BLaER1 treated with 17β-estradiol and CSF1 and Interleukin-3, amounts not matched to agents 10 nM and 100 nM (cell line): ENCODE results near the gene DCHS1.
A peak's percentile ranks its signal among the peaks of the same experiment; 100 is the strongest.

Source experiments
- H3K27ac ChIP-seq, 11 experiments: shearing (Covaris generic); formaldehyde crosslinking; 2 replicates each; pipeline ENCODE4 v1.8.1; 2022
- H3K27me3 ChIP-seq, 11 experiments: shearing (Covaris generic); formaldehyde crosslinking; 2 replicates each; pipeline ENCODE4 v1.8.1; 2022
- H3K36me3 ChIP-seq, 11 experiments: shearing (Covaris generic); formaldehyde crosslinking; 2 replicates each; pipeline ENCODE4 v1.8.1; 2022
- H3K4me1 ChIP-seq, 10 experiments: shearing (Covaris generic); formaldehyde crosslinking; 2 replicates each; pipeline ENCODE4 v1.8.1; 2022
- H3K4me2 ChIP-seq, 11 experiments: shearing (Covaris generic); formaldehyde crosslinking; 2 replicates each; pipeline ENCODE4 v1.8.1; 2022
- H3K4me3 ChIP-seq, 10 experiments: shearing (Covaris generic); formaldehyde crosslinking; 2 replicates each; pipeline ENCODE4 v1.8.1; 2022
- H3K9ac ChIP-seq, 11 experiments: shearing (Covaris generic); formaldehyde crosslinking; 2 replicates each; pipeline ENCODE4 v1.8.1; 2022
- H3K9me3 ChIP-seq, 11 experiments: shearing (Covaris generic); formaldehyde crosslinking; replicated peaks in 1 of 11; 2 replicates each; pipeline ENCODE4 v1.8.1; 2022
- H4K20me1 ChIP-seq, 11 experiments: shearing (Covaris generic); formaldehyde crosslinking; 2 replicates each; pipeline ENCODE4 v1.8.1; 2022
- Cebpa-rat ChIP-seq, 11 experiments: shearing (Covaris generic); IDR thresholded peaks; 2 replicates each; pipeline ENCODE4 v1.8.1; 2022

Gene DCHS1

DNA sequence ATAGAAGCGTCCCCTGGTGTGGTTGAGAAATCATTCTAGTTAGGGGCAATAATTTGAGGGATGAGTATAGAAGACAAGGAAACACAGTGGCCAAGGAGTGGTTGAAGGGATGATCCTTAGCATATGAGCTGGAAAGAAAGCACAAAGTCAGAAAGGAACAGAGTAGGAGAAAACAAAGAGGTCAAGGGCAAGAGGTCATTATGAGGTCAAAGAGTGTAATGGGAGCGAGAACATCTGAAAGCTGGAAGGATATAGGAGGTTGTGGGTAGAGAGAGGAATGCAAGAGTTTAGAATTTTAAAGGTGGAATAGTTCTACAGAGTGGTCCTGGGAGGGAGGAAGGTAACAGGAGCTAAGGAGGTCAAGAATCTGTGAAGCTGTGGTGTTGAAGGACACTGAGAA, 2.0 kb downstream of the DCHS1 start:
- Histone ChIP-seq H3K27me3 (peaks cover 18 to 40% (median 35%) of the 10 kb centered on the region in 11 experiments), H3K36me3 (no peaks in the 10 kb centered on the region), H3K4me1 (peaks cover 15 to 61% (median 42%) of the 10 kb centered on the region in 10 experiments), H3K9me3 (no peaks in the 10 kb centered on the region), H3K9ac (no peak overlapping the region), H3K4me2 (peak overlapping the region; percentile 64 to 85 (median 78); a peak in 21 of 22 replicates), H4K20me1 (peaks cover 0 to 7% (median 0%) of the 10 kb centered on the region in 11 experiments; a peak in 3 of 22 replicates), H3K4me3 (no peak overlapping the region), H3K27ac (no peak overlapping the region)
- TF ChIP-seq Cebpa-rat (IDR thresholded peaks at IDR 0.05), result no peak

DNA sequence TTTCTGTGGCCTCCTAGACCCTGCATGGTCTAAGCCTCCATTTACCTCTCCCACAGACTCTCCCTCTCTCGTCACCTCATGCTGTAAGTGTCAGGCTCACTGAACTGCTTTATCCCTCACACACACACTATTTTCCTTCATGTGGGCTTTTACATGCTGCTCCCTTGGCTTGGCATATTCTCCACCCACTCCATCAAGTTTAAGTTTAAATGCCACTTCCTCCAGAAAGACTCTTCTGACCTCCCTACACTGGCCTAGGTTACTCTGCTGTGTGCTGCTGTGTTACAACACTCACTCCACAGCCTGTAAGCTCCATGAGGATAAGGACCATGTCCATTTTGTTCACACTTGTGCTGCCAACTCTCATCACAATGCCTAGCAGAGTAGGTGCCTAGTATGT, 2.5 kb downstream of the DCHS1 start:
- Histone ChIP-seq H3K4me2 (peak overlapping the region in 10 of 11 experiments; percentile 3 to 83 (median 74); a peak in 14 of 22 replicates), H3K4me1 (peaks cover 17 to 66% (median 48%) of the 10 kb centered on the region in 10 experiments), H3K36me3 (no peaks in the 10 kb centered on the region), H3K4me3 (no peak overlapping the region), H4K20me1 (peaks cover 0 to 7% (median 0%) of the 10 kb centered on the region in 11 experiments; a peak in 3 of 22 replicates), H3K9ac (no peak overlapping the region), H3K27me3 (peaks cover 18 to 40% (median 35%) of the 10 kb centered on the region in 11 experiments), H3K9me3 (no peaks in the 10 kb centered on the region), H3K27ac (no peak overlapping the region)
- TF ChIP-seq Cebpa-rat (IDR thresholded peaks at IDR 0.05), result no peak

DNA sequence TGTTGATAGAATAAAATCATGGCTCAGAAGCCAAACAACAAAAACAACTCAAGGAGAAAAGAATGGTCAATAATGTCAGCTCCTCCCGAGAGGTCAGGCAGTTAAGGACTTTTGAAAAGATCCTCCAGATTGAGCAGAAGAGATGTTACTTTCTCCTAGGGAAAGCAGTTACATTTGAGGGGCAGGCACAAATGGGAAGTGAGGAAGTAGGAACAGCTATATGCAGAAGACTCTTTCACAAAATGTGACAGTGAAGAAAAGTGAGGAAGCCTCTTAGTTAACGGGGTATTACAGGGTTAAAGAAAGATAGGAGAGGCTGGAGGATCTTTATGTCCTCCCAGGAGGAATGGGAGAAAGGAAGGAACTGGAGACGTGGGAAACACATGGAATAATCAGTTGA, 3.4 kb downstream of the DCHS1 start:
- Histone ChIP-seq H3K27me3 (peaks cover 18 to 37% (median 33%) of the 10 kb centered on the region in 11 experiments), H4K20me1 (peaks cover 0 to 7% (median 0%) of the 10 kb centered on the region in 11 experiments; a peak in 3 of 22 replicates), H3K27ac (no peak overlapping the region), H3K4me1 (peaks cover 26 to 75% (median 57%) of the 10 kb centered on the region in 10 experiments), H3K4me3 (no peak overlapping the region), H3K9ac (no peak overlapping the region), H3K9me3 (no peaks in the 10 kb centered on the region), H3K4me2 (peak overlapping the region in 7 of 11 experiments; percentile 56 to 83 (median 77); a peak in 11 of 22 replicates), H3K36me3 (no peaks in the 10 kb centered on the region)
- no peak for TF ChIP-seq Cebpa-rat (IDR thresholded peaks at IDR 0.05)

DNA sequence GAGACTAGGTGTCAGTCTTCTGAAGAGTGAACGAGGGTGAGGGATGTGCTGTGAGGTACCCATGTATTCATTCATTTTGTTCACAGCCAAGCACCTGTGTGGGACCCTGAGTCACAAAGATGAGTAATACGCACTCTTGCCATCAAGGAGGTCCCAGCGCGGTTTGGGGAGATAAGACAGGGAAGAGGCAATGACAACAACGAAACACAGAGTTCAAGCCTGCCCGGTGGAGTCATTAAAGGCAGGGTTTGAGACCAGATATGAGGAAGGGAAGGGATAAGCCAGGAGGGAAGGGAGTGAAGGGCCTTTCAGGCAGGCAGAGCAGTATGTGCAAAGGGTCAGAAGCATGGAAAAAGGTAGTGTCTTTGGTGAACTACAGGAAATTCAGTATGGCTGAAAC, 4.6 kb downstream of the DCHS1 start:
- Histone ChIP-seq H3K4me2 (no peak overlapping the region; a peak in 1 of 22 replicates), H3K9me3 (no peaks in the 10 kb centered on the region), H3K4me1 (peaks cover 39 to 82% (median 67%) of the 10 kb centered on the region in 10 experiments), H3K36me3 (no peaks in the 10 kb centered on the region), H3K4me3 (no peak overlapping the region), H3K27me3 (peaks cover 15 to 25% (median 21%) of the 10 kb centered on the region in 11 experiments), H3K27ac (no peak overlapping the region), H3K9ac (no peak overlapping the region), H4K20me1 (peaks cover 0 to 7% (median 0%) of the 10 kb centered on the region in 11 experiments; a peak in 3 of 22 replicates)
- no peak for TF ChIP-seq Cebpa-rat (IDR thresholded peaks at IDR 0.05)

DNA sequence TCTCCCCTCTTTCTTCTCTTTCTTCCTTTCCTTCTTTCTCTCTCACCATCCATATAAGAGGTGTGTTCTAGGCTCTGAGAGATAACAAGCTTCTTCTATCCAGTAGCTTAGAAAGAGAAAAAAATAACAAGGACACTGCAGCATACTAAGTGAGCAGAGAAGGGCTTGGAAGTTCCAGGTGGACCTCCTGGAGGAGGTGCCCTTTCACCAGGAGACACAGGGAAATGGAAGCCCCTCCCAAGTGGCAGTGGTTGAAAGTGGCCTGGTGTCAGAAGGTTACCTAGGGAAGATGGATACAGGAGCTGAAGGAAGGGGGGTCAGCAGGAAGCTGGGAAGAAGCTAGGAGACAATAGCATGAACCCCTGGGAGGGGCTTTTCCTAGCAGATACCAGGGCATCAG, 5.5 kb downstream of the DCHS1 start:
- Histone ChIP-seq H4K20me1 (peaks cover 0 to 7% (median 0%) of the 10 kb centered on the region in 11 experiments; a peak in 3 of 22 replicates), H3K4me3 (no peak overlapping the region), H3K4me2 (no peak overlapping the region), H3K27me3 (peaks cover 11 to 17% (median 14%) of the 10 kb centered on the region in 11 experiments; a peak in 20 of 22 replicates), H3K27ac (no peak overlapping the region), H3K36me3 (peaks cover 0 to 5% (median 0%) of the 10 kb centered on the region in 11 experiments; a peak in 2 of 22 replicates), H3K4me1 (peaks cover 47 to 90% (median 75%) of the 10 kb centered on the region in 10 experiments), H3K9me3 (no peaks in the 10 kb centered on the region), H3K9ac (no peak overlapping the region; a peak in 1 of 22 replicates)
- no peak for TF ChIP-seq Cebpa-rat (IDR thresholded peaks at IDR 0.05)

DNA sequence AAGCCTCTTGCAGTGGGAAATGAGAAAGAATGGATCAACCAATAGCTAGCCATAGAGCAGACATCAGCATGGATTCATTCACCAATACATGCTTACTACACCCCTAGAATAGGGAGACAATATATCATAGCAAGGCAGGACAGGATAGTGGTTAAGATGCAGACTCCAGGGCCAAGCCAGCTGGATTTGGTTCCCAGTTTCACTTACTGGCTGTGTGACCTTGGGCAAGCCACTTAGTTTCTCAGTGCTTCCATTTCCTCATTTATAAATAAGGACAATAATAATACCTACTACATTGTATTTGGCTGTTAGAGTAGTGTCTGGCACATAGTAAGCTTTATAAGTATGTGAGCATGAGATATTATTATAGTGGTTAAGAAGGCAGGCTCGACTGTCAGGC, 7.1 kb downstream of the DCHS1 start:
- no peak overlapping the region for H3K9ac ChIP-seq
- H3K9me3 ChIP-seq, result no peaks in the 10 kb centered on the region
- peak overlapping the region in 7 of 11 experiments; percentile 77 to 89 (median 85); a peak in 11 of 22 replicates for H3K27ac ChIP-seq
- peaks cover 0 to 7% (median 0%) of the 10 kb centered on the region in 11 experiments; a peak in 3 of 22 replicates for H4K20me1 ChIP-seq
- H3K4me1 ChIP-seq, result peaks cover 36 to 90% (median 65%) of the 10 kb centered on the region in 10 experiments
- peak overlapping the region in 9 of 11 experiments; percentile 81 to 96 (median 91); a peak in 18 of 22 replicates for H3K4me2 ChIP-seq
- peaks cover 0 to 1% (median 0%) of the 10 kb centered on the region in 11 experiments; a peak in 3 of 22 replicates for H3K27me3 ChIP-seq
- no peak overlapping the region for H3K4me3 ChIP-seq
- H3K36me3 ChIP-seq, result peaks cover 0 to 14% (median 0%) of the 10 kb centered on the region in 11 experiments; a peak in 3 of 22 replicates
- no peak for TF ChIP-seq Cebpa-rat (IDR thresholded peaks at IDR 0.05)

DNA sequence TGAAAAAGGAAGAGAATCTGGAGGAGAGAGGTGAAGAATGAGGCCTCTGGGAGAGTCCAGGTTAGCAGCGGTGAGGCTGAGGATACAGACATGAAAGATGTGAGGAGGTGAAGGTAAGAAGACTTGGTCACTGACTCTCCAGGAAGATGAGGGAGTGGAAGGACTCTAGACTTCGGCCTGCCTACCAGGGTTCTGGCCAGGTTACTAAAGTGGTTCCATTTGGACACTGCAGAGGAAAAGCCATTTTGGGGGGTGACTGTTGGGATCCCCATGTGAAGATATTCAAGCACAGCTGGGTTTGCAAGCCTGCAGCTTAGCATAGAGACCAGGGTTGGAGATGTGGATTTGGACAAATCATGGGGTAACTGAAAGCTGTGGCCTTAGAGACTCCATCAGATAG, 7.8 kb downstream of the DCHS1 start:
- no peak for TF ChIP-seq Cebpa-rat (IDR thresholded peaks at IDR 0.05)
- peak overlapping the region in 9 of 11 experiments; percentile 60 to 76 (median 70); a peak in 9 of 22 replicates for H3K9ac ChIP-seq
- H3K4me3 ChIP-seq, result peak overlapping the region in 1 of 10 experiments; percentile 49; a peak in 2 of 20 replicates
- H3K27ac ChIP-seq, result peak overlapping the region in 9 of 11 experiments; percentile 73 to 89 (median 85); a peak in 17 of 22 replicates
- peak overlapping the region; percentile 81 to 96 (median 91) for H3K4me2 ChIP-seq
- peaks cover 39 to 90% (median 65%) of the 10 kb centered on the region in 10 experiments for H3K4me1 ChIP-seq
- no peaks in the 10 kb centered on the region; a peak in 1 of 22 replicates for H3K27me3 ChIP-seq
- H4K20me1 ChIP-seq, result peaks cover 0 to 4% (median 0%) of the 10 kb centered on the region in 11 experiments; a peak in 3 of 22 replicates
- H3K36me3 ChIP-seq, result peaks cover 0 to 14% (median 0%) of the 10 kb centered on the region in 11 experiments; a peak in 3 of 22 replicates
- H3K9me3 ChIP-seq, result no peaks in the 10 kb centered on the region

DNA sequence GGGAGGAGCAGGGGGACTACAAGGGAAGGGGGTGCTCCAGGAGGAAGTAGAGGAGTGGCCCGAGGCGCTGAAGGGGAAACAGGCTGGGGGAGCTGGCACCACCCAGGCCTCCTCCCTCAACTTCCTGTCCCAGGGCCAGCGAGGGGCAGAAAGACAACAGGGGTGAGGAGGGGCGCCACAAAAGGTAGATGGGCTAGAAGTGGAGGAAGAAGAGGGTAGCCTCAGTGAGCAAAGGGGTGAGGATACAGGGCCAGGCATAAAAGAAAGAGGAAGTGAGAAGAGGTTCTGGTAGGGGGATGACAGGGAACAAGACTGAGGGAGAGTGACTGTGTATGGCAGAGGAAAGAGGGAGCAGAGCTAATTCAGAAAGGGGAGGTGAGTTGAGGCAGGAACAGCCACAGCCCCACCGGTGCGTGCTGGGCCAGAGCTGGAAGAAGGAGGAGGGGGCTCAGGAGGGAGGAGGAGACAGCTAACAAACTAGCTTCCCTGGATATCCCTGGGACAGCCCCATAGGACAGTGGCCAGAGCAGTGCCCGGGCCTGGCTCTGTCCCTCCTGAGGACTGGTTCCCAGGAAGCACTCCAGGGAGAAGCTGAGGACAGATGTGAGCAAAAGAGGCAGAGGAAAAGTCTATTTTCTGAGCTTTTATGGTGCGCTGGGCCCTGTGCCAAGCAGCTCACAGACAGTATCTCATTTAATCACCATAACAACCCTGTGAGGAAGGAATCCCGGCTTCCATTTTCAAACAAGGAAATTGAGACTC, 8.5 kb downstream of the DCHS1 start:
- H3K9ac ChIP-seq, result peak overlapping the region; percentile 60 to 76 (median 69)
- peak overlapping the region; percentile 65 to 89 (median 84); a peak in 21 of 22 replicates for H3K27ac ChIP-seq
- peak overlapping the region; percentile 81 to 96 (median 91) for H3K4me2 ChIP-seq
- H3K9me3 ChIP-seq, result no peaks in the 10 kb centered on the region
- H4K20me1 ChIP-seq, result peaks cover 0 to 4% (median 0%) of the 10 kb centered on the region in 11 experiments; a peak in 3 of 22 replicates
- H3K36me3 ChIP-seq, result peaks cover 0 to 14% (median 0%) of the 10 kb centered on the region in 11 experiments; a peak in 3 of 22 replicates
- no peak for TF ChIP-seq Cebpa-rat (IDR thresholded peaks at IDR 0.05)
- no peaks in the 10 kb centered on the region for H3K27me3 ChIP-seq
- peak overlapping the region in 7 of 10 experiments; percentile 17 to 60 (median 39); a peak in 14 of 20 replicates for H3K4me3 ChIP-seq
- peaks cover 39 to 85% (median 60%) of the 10 kb centered on the region in 10 experiments for H3K4me1 ChIP-seq
